ENCODE measurements around the gene PDZD2. TPM values are rescaled to one million over a fixed set of nuclear protein-coding genes. Genes with fewer than 3 reads are reported as not detected.

Gene PDZD2
- total RNA-seq, 2 experiments from 2014 or later = 1.3 to 1.8 TPM

GRCh38 chr5:32090755-32091128 is 451.8 kb downstream of the PDZD2 start:
- intact Hi-C loops (cut with DNase I, micrococcal nuclease) = loop anchor here in 1 of 2 experiments (5.0 kb wide), 2 partner anchors 263 to 558 kb away; partner anchors contain the start of genes C5orf22 and DROSHA
- no peak for TF ChIP-seq CTCF (IDR thresholded peaks at IDR 0.05)
- Mint-ChIP-seq H3K9me3 (no peaks in the 10 kb centered on the region), H3K4me1 (ENCODE audit: low read depth) (peaks cover 7% of the 10 kb centered on the region), H3K27ac (no peak overlapping the region), H3K4me3 (no peak overlapping the region), H3K36me3 (ENCODE audit: low read depth) (no peaks in the 10 kb centered on the region), H3K27me3 (no peaks in the 10 kb centered on the region)
- no peak overlapping the region for H3K27ac ChIP-seq (ENCODE audit: low read depth in 1 of 2, low read length in 2 of 2)
- DNase-seq (no peak), ATAC-seq (ENCODE audit: poor library complexity) (no peak)
- POLR2A ChIA-PET = no interaction called here
- H3K4me1 ChIP-seq (ENCODE audit: insufficient read depth, low read length) = peaks cover 6% of the 10 kb centered on the region
- no peaks in the 10 kb centered on the region for H3K27me3 ChIP-seq (ENCODE audit: control insufficient read depth in 1 of 2, insufficient read depth in 2 of 2, low read length in 2 of 2)
- H3K4me3 ChIP-seq (ENCODE audit: low read length) = no peak overlapping the region
- H3K36me3 ChIP-seq (ENCODE audit: insufficient read depth, low read length) = no peaks in the 10 kb centered on the region
- H3K9me3 ChIP-seq (ENCODE audit: control insufficient read depth in 1 of 2, insufficient read depth in 1 of 2, low read length in 2 of 2) = no peaks in the 10 kb centered on the region
- CTCF ChIA-PET = interaction anchor here (0.7 kb wide), 1 partner anchor 17 kb away, joined by 3 read pairs; no protein-coding TSS in a partner anchor

DNA sequence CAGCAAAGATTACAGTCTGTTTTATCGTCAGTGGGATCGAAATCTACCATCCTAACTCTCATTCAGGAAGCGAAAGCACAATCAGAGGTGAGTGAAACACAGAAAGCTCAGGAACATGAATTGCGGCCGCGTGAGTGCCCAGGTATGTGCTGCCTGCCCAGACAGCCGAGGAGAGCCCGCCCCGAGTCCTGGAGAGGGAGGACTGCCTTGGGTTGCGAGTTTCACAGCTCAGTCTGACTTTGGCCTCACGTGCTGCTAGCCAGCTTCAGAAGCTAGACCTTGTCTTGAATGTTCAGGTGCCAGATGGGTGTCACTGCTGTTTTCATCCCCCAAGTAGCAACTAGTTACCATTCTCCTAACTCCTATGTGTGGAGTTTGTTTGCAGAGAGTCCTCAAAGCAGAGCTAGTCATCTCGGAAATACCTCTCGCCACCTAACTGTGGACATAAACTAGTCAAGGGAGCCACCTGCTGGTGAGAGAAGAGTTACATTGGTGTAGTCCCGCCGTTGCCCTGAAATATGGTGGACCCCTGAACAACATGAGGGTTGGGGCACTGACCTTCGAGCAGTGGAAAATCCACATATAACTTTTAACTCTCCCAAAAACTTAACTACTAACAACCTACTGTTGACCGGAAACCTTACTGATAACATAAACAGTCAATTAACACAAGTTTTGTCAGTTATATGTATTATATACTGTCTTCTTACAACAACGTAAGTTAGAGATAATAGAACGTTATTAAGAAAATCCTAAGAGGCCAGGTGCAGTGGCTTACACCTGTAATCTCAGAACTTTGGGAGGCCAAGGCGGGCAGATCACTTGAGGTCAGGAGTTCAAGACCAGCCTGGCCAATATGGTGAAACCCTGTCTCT is 454.2 kb downstream of the PDZD2 start:
- H3K4me1 Mint-ChIP-seq (ENCODE audit: low read depth) = peaks cover 7% of the 10 kb centered on the region
- peaks cover 10% of the 10 kb centered on the region for H3K36me3 Mint-ChIP-seq (ENCODE audit: low read depth)
- Histone ChIP-seq H3K36me3 (ENCODE audit: insufficient read depth, low read length) (no peaks in the 10 kb centered on the region), H3K27ac (ENCODE audit: low read depth in 1 of 2, low read length in 2 of 2) (no peak overlapping the region), H3K4me1 (ENCODE audit: insufficient read depth, low read length) (peaks cover 6% of the 10 kb centered on the region), H3K27me3 (ENCODE audit: control insufficient read depth in 1 of 2, insufficient read depth in 2 of 2, low read length in 2 of 2) (no peaks in the 10 kb centered on the region), H3K9me3 (ENCODE audit: control insufficient read depth in 1 of 2, insufficient read depth in 1 of 2, low read length in 2 of 2) (no peaks in the 10 kb centered on the region), H3K4me3 (ENCODE audit: low read length) (no peak overlapping the region)
- peak; percentile 29 to 79 (median 54) for DNase-seq
- H3K9me3 Mint-ChIP-seq = no peaks in the 10 kb centered on the region
- POLR2A ChIA-PET = interaction anchor here (1.0 to 1.5 kb wide), 3 partner anchors 16 to 561 kb away, joined by 3 to 4 read pairs (median 4); partner anchors contain the start of genes C5orf22 and DROSHA
- CTCF ChIA-PET = interaction anchor here (0.6 to 1.4 kb wide), 5 partner anchors 16 to 606 kb away, joined by 3 to 5 read pairs (median 4); no protein-coding TSS in a partner anchor
- H3K27me3 Mint-ChIP-seq = no peaks in the 10 kb centered on the region
- H3K27ac Mint-ChIP-seq = no peak overlapping the region
- ATAC-seq (ENCODE audit: poor library complexity) = peak; percentile 93
- peak; percentile 77 for TF ChIP-seq CTCF (IDR thresholded peaks at IDR 0.05)
- no peak overlapping the region for H3K4me3 Mint-ChIP-seq
- intact Hi-C loops (cut with DNase I, micrococcal nuclease) = loop anchor here (1.0 to 5.0 kb wide), 5 partner anchors 266 to 561 kb away; partner anchors contain the start of genes C5orf22 (in 1 of the 2) and DROSHA (in 1 of the 2)

GRCh38 chr5:32094691-32095090 is 455.8 kb downstream of the PDZD2 start:
- H3K36me3 ChIP-seq (ENCODE audit: insufficient read depth, low read length) = peaks cover 6% of the 10 kb centered on the region
- DNase-seq (no peak), ATAC-seq (ENCODE audit: poor library complexity) (no peak)
- Mint-ChIP-seq H3K27ac (no peak overlapping the region), H3K27me3 (no peaks in the 10 kb centered on the region), H3K36me3 (ENCODE audit: low read depth) (peaks cover 18% of the 10 kb centered on the region), H3K9me3 (no peaks in the 10 kb centered on the region), H3K4me1 (ENCODE audit: low read depth) (peaks cover 7% of the 10 kb centered on the region), H3K4me3 (no peak overlapping the region)
- no peaks in the 10 kb centered on the region for H3K27me3 ChIP-seq (ENCODE audit: control insufficient read depth in 1 of 2, insufficient read depth in 2 of 2, low read length in 2 of 2)
- no peak for TF ChIP-seq CTCF (IDR thresholded peaks at IDR 0.05)
- no peak overlapping the region for H3K27ac ChIP-seq (ENCODE audit: low read depth in 1 of 2, low read length in 2 of 2)
- intact Hi-C loops (cut with DNase I, micrococcal nuclease) = loop anchor here in 1 of 2 experiments (5.0 kb wide), 2 partner anchors 267 to 562 kb away; partner anchors contain the start of genes C5orf22 and DROSHA
- CTCF ChIA-PET = no interaction called here
- peaks cover 6% of the 10 kb centered on the region for H3K4me1 ChIP-seq (ENCODE audit: insufficient read depth, low read length)
- no peak overlapping the region for H3K4me3 ChIP-seq (ENCODE audit: low read length)
- POLR2A ChIA-PET = no interaction called here
- no peaks in the 10 kb centered on the region for H3K9me3 ChIP-seq (ENCODE audit: control insufficient read depth in 1 of 2, insufficient read depth in 1 of 2, low read length in 2 of 2)
